HepG2 (cell line): ENCODE measurements around the gene ZNF385B. TPM values are rescaled to one million over a fixed set of nuclear protein-coding genes. Genes with fewer than 3 reads are reported as not detected.

Source experiments
- BHLHE40 ChIP-seq: IDR thresholded peaks from 2 replicates; pipeline ENCODE4 v1.6.1; 2011; ENCODE audit warnings: low read length, improper control_type of control experiment
- ELF1 ChIP-seq: sonication (generic); formaldehyde crosslinking; IDR thresholded peaks from 2 replicates; pipeline ENCODE4 v1.4.0; 2020; ENCODE audit warnings: missing genetic modification reagents
- KLF12 ChIP-seq: sonication (generic); formaldehyde crosslinking; IDR thresholded peaks from 2 replicates; pipeline ENCODE4 v1.4.0; 2020; ENCODE audit warnings: missing genetic modification reagents, borderline replicate concordance
- RXRB ChIP-seq: IDR thresholded peaks from 2 replicates; pipeline ENCODE4 v1.6.1; 2016; ENCODE audit warnings: borderline replicate concordance, missing genetic modification reagents, missing compliant biosample characterization
- SMC3 ChIP-seq: IDR thresholded peaks from 2 replicates; pipeline ENCODE4 v1.6.1; 2011; ENCODE audit warnings: low read length, improper control_type of control experiment
- STAG1 ChIP-seq: sonication (generic); formaldehyde crosslinking; IDR thresholded peaks from 2 replicates; pipeline ENCODE4 v1.4.0; 2020; ENCODE audit warnings: missing genetic modification reagents
- STAT6 ChIP-seq: sonication (generic); formaldehyde crosslinking; IDR thresholded peaks from 2 replicates; pipeline ENCODE4 v1.4.0; 2020; ENCODE audit warnings: missing genetic modification reagents, mild to moderate bottlenecking, borderline replicate concordance
- ZBTB2 ChIP-seq: sonication (generic); formaldehyde crosslinking; IDR thresholded peaks from 2 replicates; pipeline ENCODE4 v1.8.0; 2022; ENCODE audit warnings: low read depth, missing genetic modification reagents
- ZFX ChIP-seq: sonication (generic); formaldehyde crosslinking; IDR thresholded peaks from 2 replicates; pipeline ENCODE4 v1.4.0; 2020; ENCODE audit warnings: mild to moderate bottlenecking, low read depth, missing genetic modification reagents, moderate library complexity
- ZNF264 ChIP-seq: sonication (generic); formaldehyde crosslinking; IDR thresholded peaks from 2 replicates; pipeline ENCODE4 v1.4.0; 2020; ENCODE audit warnings: missing genetic modification reagents
- ZNF414 ChIP-seq: sonication (generic); formaldehyde crosslinking; IDR thresholded peaks from 2 replicates; pipeline ENCODE4 v1.5.0; 2020; ENCODE audit warnings: missing genetic modification reagents
- ZNF672 ChIP-seq: sonication (generic); formaldehyde crosslinking; IDR thresholded peaks from 2 replicates; pipeline ENCODE4 v1.8.1; 2022; ENCODE audit warnings: missing genetic modification reagents
- polyA plus RNA-seq, 8 experiments: library from polyadenylated mRNA; depleted of rRNA in 3 of 8; stranded (reverse) in 7 of 8; unstranded in 1 of 8; fragments of >200 nt; fragmentation: Illumina TruSeq in 4 of 8; extraction: Trizol in 4 of 8; gene quantifications; 2 replicates each; pipeline versions ENCODE4 v1.2.1 to v1.2.3, GENCODE V29; 2011 to 2016; ENCODE audit warnings: low read depth in 4 of 8, missing spikeins in 1 of 8, mixed read lengths in 1 of 8; ENCODE audit not compliant: insufficient read depth in 1 of 8
- total RNA-seq, 5 experiments: library from RNA; depleted of rRNA; stranded (reverse); fragments of >200 nt; fragmentation: Illumina TruSeq; extraction: Trizol; gene quantifications; 2 replicates each; pipeline ENCODE4 v1.2.3, GENCODE V29; 2016; ENCODE audit warnings: low read depth in 1 of 5
- TF ChIP-seq, protein P1 (sequence below): sonication (generic); formaldehyde crosslinking; IDR thresholded peaks from 2 replicates; pipeline ENCODE4 v1.4.0; 2020; ENCODE audit warnings: missing genetic modification reagents, borderline replicate concordance

Gene ZNF385B
- total and polyA plus RNA-seq, 2 of the 13 experiments (the other 11 are each of a cell fraction or from before 2014, with no cell fraction given): 3.3 to 6.7 TPM

GRCh38 chr2:179898873-179899272, 37.5 kb upstream of the ZNF385B start (continued):
- TF ChIP-seq ZNF414 (CRISPR knock-in tag) (no peak), STAG1 (CRISPR knock-in tag) (peak; percentile 70), ZNF264 (CRISPR knock-in tag) (peak; percentile 100), ZNF672 (CRISPR knock-in tag) (no peak), RXRB (CRISPR knock-in tag) (0 out of 2 replicates have a peak, but pooled peaks have one; percentile 36), ZBTB2 (CRISPR knock-in tag) (no peak), ZFX (CRISPR knock-in tag) (0 out of 2 replicates have a peak, but pooled peaks have one; percentile 16), STAT6 (CRISPR knock-in tag) (no peak), ELF1 (CRISPR knock-in tag) (peak; percentile 44; the same call in 1 of the 2 replicates), SMC3 (peak; percentile 49; the same call in 1 of the 2 replicates), KLF12 (CRISPR knock-in tag) (no peak), BHLHE40 (no peak)
- TF ChIP-seq, protein P1, sequence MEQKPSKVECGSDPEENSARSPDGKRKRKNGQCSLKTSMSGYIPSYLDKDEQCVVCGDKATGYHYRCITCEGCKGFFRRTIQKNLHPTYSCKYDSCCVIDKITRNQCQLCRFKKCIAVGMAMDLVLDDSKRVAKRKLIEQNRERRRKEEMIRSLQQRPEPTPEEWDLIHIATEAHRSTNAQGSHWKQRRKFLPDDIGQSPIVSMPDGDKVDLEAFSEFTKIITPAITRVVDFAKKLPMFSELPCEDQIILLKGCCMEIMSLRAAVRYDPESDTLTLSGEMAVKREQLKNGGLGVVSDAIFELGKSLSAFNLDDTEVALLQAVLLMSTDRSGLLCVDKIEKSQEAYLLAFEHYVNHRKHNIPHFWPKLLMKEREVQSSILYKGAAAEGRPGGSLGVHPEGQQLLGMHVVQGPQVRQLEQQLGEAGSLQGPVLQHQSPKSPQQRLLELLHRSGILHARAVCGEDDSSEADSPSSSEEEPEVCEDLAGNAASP: peak; percentile 65; the same call in 1 of the 2 replicates
